ENCODE results near the gene ACTR3.
"Not testable (repeated sequence)": the region's sequence is repeated elsewhere in the genome, so short reads cannot be mapped to it uniquely, and the experiment has no call there.

ACTR3 gene

DNA sequence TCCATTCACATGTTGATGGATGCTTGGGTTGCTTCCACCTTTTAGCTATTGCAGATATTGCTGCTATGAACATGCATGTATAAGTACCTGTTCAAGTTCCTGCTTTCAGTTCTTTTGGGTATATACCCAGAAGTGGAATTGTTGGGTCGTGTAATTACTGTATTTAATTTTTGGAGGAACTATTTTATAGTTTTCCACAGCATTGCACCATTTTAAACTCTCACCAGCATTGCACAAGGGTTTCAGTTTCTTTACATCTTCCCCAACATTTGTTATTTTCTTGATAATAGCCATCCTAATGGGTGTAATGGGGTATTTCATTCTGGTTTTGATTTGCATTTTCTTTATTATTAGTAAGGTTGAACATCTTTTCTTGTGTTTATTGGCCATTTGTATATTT, 16.0 kb downstream of the ACTR3 start:
- DNase-seq (ENCODE audit: low read depth): no peak

DNA sequence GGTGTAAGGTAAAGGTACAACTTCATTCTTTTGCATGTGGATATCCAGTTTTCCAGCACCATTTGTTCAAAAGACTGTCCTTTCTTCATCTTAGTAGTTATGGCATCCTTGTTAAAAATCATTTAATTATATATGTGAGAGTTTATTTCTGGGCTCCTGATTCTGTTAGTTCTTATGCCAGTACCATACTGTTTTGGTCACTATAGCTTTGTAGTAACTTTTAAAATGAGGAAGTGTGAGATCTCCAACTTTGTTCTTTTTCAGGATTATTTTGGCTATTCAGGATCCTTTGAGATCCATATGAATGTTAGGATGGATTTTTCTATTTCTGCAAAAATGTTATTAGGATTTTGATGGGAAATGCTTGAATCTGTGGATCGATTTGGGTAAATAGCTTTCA, 16.8 kb downstream of the ACTR3 start:
- DNase-seq (ENCODE audit: low read depth): no peak

DNA sequence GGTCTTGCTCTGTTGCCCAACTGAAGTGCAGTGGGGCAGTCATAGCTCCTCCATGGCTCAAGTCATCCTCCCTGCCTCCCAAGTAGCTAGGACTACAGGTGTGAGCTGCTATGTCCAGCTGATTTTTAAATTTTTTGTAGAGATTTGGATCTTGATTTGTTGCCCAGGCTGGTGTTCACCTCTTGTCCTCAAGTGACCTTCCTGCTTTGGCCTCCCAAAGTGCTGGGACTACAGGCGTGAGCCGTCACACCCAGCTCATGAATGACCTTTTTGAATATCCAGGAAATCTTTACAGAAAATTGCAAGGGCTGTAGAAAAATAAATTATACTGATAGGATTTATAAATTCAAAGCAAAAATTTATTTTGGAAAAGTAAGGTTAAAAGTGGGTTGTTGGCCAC, 17.4 kb downstream of the ACTR3 start:
- DNase-seq (ENCODE audit: low read depth): no peak

GRCh38 chr2:113910110-113910717, 20.3 kb downstream of the ACTR3 start:
- no peak for DNase-seq (ENCODE audit: low read depth)

DNA sequence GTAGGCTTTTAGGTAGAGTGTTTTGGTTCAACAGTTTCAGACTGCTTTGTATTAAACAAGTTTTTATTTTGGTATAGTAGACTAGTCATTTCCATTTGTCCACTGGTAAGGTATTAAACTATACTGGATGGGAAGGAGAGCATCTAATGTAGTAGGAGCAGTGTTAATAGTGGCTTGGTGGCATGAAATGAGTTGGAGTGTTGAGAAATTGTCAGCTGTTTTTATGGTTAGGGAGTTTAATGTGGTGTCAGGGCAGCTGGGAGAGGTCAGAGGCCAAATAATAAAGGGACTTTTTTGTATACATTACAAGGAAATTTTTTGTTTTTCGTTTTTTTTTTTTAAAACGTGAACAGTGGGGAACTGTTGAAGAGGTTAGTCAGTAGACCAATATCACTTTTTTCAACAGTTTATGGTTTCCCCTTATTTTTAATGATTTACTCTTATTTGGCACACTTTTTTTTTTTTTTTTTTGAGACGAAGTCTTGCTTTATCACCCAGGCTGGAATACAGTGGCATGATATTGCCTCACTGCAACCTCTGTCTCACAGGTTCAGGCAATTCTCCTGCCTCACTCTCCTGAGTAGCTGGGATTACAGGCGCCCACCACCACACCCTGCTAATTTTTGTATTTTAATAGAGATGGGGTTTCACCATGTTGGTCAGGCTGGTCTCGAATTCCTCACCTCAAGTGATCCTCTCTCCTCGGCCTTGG, 21.2 kb downstream of the ACTR3 start:
- DNase-seq (ENCODE audit: low read depth): no peak

DNA sequence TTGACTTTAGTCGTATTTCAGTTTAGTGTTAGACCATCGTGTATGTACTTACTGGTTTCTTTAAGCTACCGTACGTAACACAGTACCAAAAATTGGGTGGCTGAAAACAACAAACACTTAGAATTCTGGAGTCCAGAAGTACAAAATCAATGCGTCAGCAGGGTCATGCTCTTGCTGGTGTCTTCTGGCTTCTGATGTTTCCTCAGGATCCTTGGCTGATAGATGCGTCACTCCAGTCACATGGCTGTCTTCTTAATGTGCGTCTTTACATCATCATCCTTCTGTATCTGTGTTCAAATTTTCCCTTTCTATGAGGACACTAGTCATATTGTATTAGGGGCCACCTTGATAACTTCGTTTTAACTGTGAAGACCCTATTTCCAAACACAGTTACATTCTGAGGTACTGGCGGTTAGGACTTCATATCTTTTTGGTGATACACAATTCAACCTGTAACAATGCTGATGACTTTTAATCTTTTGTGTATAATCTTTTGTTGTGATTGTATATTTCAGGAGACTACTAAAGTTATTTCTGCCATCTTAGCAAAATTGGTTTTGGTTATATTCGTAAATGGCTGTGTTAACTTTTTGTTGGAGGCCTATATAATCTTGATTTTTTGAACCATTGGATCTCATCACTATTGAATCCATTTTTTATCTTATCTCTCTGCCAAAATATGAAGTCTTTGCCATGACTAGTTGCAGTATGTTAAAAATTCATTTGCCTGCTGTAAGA, 25.4 kb downstream of the ACTR3 start:
- no peak for DNase-seq (ENCODE audit: low read depth)

- DNase-seq (ENCODE audit: low read depth): no peak
These were observed 28.3 kb downstream of the ACTR3 start for GRCh38 chr2:113918229-113918628.

GRCh38 chr2:113920996-113921395, 31.1 kb downstream of the ACTR3 start:
- DNase-seq (ENCODE audit: low read depth): no peak

DNA sequence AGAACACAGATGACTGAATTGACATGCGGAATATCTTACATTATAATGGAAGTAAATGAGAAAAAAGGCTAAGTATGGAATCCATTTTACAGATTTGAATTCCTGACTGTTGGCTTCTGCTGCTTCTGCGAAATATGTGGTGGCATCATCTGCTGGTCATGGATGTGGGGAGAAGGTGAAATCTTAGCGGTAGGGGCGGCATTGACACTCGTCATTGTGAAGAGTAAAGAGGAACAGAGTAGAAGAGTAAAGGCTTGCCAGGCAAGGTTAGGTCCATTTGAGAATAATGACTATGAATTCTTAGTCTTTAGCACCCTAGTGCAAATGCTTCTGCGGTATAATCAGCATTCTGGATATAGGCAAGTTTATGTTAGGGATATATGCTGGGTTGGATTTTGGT, 32.4 kb downstream of the ACTR3 start:
- DNase-seq (ENCODE audit: low read depth): no peak

GRCh38 chr2:113922784-113923183, 32.9 kb downstream of the ACTR3 start:
- DNase-seq (ENCODE audit: low read depth): no peak

DNA sequence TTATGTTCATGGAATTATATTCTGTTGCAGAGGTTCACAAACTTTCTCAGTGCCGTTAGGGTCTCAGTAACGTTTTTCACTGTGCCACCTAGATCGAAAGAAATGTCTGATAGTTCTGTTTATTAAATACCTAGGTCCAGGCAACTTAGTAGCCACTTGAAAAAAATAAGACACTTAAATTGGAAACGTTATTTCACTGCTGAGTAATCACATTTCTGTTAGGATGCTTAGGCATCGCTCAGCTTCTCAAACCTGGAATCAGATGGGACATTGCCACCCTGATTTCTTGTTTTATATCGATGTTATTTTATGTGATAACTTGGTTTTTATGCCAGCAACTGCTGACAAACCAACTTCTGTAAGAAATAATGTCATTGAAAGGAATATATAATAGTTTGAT, 36.0 kb downstream of the ACTR3 start:
- no peak for DNase-seq (ENCODE audit: low read depth)

DNA sequence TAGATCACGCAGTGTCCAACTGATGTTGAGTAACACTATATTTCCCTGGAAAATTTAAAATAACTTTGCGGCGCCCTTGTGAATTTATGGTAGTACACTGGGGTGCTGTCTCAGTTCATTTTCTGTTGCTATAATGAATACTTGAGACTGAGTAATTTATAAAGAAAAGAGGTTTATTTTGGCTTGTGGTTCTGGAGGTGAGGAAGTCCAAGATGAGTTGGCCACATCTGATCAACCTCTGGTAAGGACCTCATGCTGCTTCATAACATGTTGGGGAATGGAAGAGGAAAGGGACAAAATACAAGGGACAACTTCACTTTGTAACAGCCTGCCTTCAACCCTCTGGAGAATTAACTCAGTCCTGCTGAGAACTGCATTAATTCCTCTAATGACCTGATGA, 36.4 kb downstream of the ACTR3 start:
- DNase-seq (ENCODE audit: low read depth): no peak

GRCh38 chr2:113930448-113930847, 40.6 kb downstream of the ACTR3 start:
- DNase-seq (ENCODE audit: low read depth): no peak

GRCh38 chr2:113937501-113937900, 47.6 kb downstream of the ACTR3 start:
- DNase-seq (ENCODE audit: low read depth): no peak

DNA sequence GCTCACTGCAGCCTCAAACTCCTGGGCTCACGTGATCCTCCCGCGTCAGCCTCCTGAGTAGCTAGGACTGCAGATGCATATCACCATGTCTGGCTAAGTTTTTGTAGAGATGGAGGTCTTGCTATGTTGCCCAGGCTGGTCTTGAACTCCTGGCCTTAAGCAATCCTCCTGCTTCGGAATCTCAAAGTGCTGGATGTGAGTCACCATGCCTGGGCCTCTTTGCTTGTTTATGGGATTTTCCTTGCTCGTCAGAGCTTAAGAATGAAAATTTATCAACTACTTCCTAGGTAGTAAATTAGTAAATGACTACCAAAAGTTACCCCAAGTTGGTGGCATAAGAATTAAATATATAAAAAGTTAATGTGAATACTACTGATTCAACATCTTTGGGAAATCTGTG, 51.0 kb downstream of the ACTR3 start:
- no peak for DNase-seq (ENCODE audit: low read depth)

DNA sequence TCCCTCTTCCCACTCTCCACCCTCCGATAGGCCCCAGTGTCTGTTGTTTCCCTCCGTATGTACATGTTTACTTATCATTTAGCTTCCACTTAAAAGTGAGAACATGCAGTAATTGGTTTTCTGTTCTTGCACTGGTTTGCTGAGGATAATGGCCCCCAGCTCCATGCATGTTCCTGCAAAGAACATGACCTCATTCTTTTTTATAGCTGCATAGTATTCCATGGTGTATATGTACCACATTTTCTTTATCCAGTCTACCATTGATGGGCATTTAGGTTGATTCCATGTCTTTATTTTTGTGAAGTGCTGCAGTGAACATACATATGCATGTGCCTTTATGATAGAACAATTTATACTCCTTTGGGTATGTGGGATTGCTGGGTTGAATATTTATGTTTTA, 55.9 kb downstream of the ACTR3 start:
- not testable (repeated sequence) for DNase-seq (ENCODE audit: low read depth)

GRCh38 chr2:113950906-113951305, 61.0 kb downstream of the ACTR3 start:
- not testable (repeated sequence) for DNase-seq (ENCODE audit: low read depth)

DNA sequence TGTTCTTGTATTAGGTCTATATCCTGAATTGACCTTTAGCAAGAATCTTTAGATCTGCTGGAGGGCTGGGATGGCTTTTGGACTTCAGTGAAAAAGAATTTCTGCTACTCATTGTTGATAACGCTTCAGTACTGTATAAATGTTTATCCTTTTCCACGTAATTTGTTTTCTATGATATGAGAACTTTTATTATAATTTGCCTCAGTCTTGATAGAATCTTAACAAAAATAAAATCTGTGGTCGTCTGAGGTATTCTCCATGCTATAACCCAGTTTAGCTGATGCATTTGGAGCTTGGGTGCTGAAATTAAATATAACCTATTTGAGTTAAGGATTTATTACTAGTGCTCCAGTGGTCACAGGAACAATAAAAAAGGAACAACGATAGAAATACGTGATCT, 71.1 kb downstream of the ACTR3 start:
- no peak for DNase-seq (ENCODE audit: low read depth)

GRCh38 chr2:113962692-113963480, 73.0 kb downstream of the ACTR3 start:
- DNase-seq (ENCODE audit: low read depth): peak; percentile 48

DNA sequence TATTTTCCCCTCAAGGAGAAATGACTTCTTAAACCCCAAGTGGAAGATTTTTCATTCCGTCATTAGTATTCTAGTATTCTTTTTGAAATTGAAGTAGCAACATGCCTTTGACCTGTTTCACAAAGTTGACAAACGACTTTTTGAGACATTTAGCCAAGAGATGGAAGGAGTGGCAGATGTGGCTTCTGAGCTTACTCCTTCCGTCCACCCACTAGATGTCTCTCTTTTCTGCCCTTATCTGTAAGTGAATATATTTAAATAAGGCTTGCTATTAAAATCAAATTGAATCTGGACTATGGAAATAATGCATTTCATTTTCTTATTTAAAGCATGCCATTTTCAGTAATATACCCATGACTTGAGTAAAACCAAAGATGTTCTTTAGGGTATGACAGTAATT, 74.1 kb downstream of the ACTR3 start:
- no peak for DNase-seq (ENCODE audit: low read depth)

DNA sequence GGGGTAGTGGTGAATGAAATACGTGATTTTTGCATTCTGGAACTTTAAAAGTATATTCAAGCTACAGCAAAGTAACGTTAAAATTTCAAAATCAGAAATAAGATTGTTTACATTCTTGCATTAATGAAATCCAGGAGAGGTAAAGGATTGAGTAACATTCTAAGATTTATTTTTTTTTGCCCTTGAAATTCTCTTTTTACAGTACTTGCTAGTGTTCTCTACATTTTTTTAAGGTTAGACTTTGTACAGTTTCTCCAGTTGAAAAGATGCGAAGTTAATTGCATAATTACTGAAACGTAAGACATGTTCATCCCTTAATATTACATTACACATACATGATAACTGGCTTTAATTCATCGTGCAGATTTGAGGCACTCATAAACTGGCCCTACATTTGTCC, 74.5 kb downstream of the ACTR3 start:
- no peak for DNase-seq (ENCODE audit: low read depth)

- no peak for DNase-seq (ENCODE audit: low read depth)
These were observed 75.3 kb downstream of the ACTR3 start for GRCh38 chr2:113965228-113965627.

DNA sequence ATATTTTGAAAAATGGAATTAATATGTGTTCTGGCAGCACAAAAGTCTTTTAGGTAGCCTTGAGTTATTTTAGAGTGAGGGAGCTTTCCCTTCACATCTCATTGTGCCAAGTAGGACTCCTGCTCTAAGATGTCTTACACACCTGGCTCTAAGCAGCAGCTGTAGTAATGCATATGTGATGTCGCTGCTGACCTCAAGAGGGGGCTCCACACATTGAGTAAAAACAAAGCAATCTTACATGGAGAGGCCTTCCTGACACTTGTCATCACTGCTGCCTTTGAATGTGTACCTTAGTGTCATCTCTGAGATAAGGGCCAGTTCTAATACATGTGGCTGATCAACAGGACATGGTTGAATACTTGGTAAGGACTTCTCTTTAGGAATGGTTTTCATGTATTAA, 75.8 kb downstream of the ACTR3 start:
- DNase-seq (ENCODE audit: low read depth): no peak

All from non-pigmented ciliary epithelial cell (primary cell).